HG03103 (cell line): ENCODE data around the gene BHLHE23.

ENCODE experiments used
- ATAC-seq: cut with Tn5 transposase; IDR thresholded peaks from one replicate; pipeline ENCODE4 v1.9.1; 2021; ENCODE audit warnings: low read depth; ENCODE audit not compliant: unreplicated experiment

The BHLHE23 gene

GRCh38 chr20:62975812-62976508 is 30.8 kb downstream of the BHLHE23 start:
- ATAC-seq = no peak

GRCh38 chr20:62975251-62975760 is 31.5 kb downstream of the BHLHE23 start:
- no peak for ATAC-seq

- ATAC-seq = no peak
These were observed 33.7 kb downstream of the BHLHE23 start for GRCh38 chr20:62972845-62973745.

GRCh38 chr20:62971950-62972844 is 34.6 kb downstream of the BHLHE23 start:
- peak; percentile 64 for ATAC-seq

- no peak for ATAC-seq
These were observed 35.4 kb downstream of the BHLHE23 start for GRCh38 chr20:62971211-62971949.

GRCh38 chr20:62970307-62971210 is 36.2 kb downstream of the BHLHE23 start:
- ATAC-seq = no peak

- ATAC-seq = no peak
These were observed 36.8 kb downstream of the BHLHE23 start for GRCh38 chr20:62969939-62970306.

GRCh38 chr20:62969179-62969760 is 37.5 kb downstream of the BHLHE23 start:
- no peak for ATAC-seq

GRCh38 chr20:62968378-62969178 is 38.2 kb downstream of the BHLHE23 start:
- no peak for ATAC-seq

GRCh38 chr20:62967628-62968351 is 39.0 kb downstream of the BHLHE23 start:
- ATAC-seq = no peak

- no peak for ATAC-seq
These were observed 39.6 kb downstream of the BHLHE23 start for GRCh38 chr20:62967149-62967501.

- no peak for ATAC-seq
These were observed 40.3 kb downstream of the BHLHE23 start for GRCh38 chr20:62966212-62967148.

GRCh38 chr20:62965363-62965771 is 41.4 kb downstream of the BHLHE23 start:
- no peak for ATAC-seq

- no peak for ATAC-seq
These were observed 42.1 kb downstream of the BHLHE23 start for GRCh38 chr20:62964700-62965099.

- ATAC-seq = no peak
These were observed 43.0 kb downstream of the BHLHE23 start for GRCh38 chr20:62963614-62964397.
